ENCODE data around the gene COL25A1. TPM values are rescaled to one million over a fixed set of nuclear protein-coding genes. Genes with fewer than 3 reads are reported as not detected.

COL25A1 gene
- total RNA-seq, 1 donor from 2014 or later = 0.73 TPM

DNA sequence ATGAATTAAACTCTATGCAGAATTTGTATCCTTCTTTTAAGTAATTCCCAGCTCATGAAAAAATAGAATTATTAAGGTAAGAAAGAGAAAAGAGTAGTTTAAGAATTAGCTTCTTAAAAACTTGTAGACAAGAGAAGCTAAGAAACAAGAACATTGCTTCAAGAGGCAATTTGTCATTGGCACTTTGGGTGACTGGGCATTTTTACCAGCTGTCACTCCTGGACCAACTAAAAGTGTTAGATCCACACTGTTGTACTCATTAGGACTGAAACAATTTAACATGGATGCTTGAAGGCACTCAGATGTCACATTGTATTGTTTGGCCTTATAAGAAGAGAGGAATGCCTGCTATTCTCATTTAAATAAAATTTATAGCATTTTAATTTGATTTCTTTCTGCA lies 7.4 kb downstream of the COL25A1 start:
- intact Hi-C loops (cut with DNase I) = no loop called here
- DNase-seq (ENCODE audit: missing footprints) = no peak
- ATAC-seq = no peak

GRCh38 chr4:109294468-109295020 lies 7.9 kb downstream of the COL25A1 start:
- ATAC-seq = no peak

GRCh38 chr4:109294006-109294405 lies 8.5 kb downstream of the COL25A1 start:
- no peak for ATAC-seq
- intact Hi-C loops (cut with DNase I) = no loop called here
- no peak for DNase-seq (ENCODE audit: missing footprints)

More at GRCh38 chr4:109294468-109295020, 7.9 kb downstream of the COL25A1 start:
- no peak for DNase-seq (ENCODE audit: missing footprints)
- intact Hi-C loops (cut with DNase I) = no loop called here

DNA sequence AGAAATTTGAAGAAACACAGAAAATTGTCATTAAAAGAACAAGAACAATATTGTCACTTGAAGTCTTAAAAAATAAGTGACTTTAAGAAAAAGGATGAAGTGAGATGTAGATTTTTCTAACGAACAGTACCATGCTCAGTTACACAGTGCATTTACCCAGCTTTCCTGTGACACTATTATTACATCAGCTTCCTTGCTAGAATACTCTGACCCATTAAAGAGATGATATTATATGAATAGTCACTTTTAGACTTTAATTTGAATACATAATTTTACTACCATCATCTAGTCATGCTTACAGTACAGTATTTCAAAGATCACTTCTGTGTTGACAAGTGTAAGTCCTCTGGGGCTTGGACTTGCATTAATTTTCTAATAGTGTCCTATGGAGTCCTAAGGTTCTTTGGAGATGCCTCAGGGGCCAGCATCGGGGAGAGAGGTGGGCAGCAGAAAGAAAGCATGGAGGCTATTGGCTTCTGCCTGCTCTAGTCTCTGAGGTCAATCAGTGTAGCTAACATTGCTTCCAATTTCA lies 10.7 kb downstream of the COL25A1 start:
- intact Hi-C loops (cut with DNase I) = no loop called here
- DNase-seq (ENCODE audit: missing footprints) = no peak
- no peak for ATAC-seq

GRCh38 chr4:109290918-109291317 lies 11.5 kb downstream of the COL25A1 start:
- intact Hi-C loops (cut with DNase I) = no loop called here
- DNase-seq (ENCODE audit: missing footprints) = no peak
- no peak for ATAC-seq

GRCh38 chr4:109278594-109279031 lies 23.8 kb downstream of the COL25A1 start:
- DNase-seq (ENCODE audit: missing footprints) = no peak

DNA sequence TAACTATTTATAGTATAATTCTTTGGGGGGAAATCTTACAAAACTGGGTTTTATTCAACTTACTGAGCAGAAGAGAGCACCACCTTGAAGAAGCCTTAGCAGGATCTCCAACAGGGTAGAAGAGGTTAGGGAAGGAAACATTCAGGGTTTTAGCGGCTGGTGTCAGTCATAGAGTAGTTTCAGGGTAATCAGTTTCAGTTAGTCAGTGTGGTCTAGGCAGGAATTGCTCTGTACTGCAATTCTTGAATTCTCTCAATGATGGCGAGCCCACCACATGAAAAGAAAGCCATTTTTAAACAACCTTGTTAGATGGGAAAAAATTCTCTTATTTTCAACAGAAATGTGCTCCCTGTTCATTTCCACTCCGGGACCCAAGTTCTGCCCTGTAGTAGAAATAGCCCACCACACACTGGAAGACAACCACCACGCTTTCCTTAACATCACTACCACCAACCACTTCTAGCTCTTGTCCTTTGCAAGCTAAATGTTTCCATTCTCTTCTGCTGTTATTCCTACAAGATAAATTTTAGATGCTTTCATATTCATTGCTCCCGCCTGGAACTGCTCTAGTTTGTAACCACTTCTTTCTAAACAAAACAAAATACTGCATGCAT lies 25.9 kb downstream of the COL25A1 start:
- ATAC-seq = no peak
- no peak for DNase-seq (ENCODE audit: missing footprints)
- intact Hi-C loops (cut with DNase I) = no loop called here

More at GRCh38 chr4:109278594-109279031, 23.8 kb downstream of the COL25A1 start:
- intact Hi-C loops (cut with DNase I) = no loop called here
- ATAC-seq = no peak

- intact Hi-C loops (cut with DNase I) = no loop called here
- no peak for ATAC-seq
These were observed 27.3 kb downstream of the COL25A1 start for GRCh38 chr4:109275066-109275745.

DNA sequence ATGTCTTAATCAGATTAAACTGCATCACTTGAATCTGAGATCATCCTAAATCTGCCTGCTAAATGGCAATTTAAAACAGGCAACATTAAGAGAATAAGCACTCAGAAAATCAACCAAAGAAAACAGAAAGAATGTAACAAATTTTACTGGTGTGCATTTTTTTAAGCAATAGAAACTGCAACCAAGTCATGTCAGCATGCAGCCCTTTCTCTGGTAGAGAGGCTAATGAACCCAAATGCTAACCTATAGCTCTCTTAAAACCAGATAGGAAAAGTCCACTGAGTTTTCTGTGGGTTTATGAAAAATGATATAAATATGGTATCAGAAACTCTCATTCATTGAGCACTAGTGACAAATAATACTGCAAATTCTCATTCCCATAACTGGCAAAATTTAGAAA lies 35.6 kb downstream of the COL25A1 start:
- intact Hi-C loops (cut with DNase I) = no loop called here
- DNase-seq (ENCODE audit: missing footprints) = no peak
- ATAC-seq = no peak

More at GRCh38 chr4:109275066-109275745, 27.3 kb downstream of the COL25A1 start:
- DNase-seq (ENCODE audit: missing footprints) = no peak

DNA sequence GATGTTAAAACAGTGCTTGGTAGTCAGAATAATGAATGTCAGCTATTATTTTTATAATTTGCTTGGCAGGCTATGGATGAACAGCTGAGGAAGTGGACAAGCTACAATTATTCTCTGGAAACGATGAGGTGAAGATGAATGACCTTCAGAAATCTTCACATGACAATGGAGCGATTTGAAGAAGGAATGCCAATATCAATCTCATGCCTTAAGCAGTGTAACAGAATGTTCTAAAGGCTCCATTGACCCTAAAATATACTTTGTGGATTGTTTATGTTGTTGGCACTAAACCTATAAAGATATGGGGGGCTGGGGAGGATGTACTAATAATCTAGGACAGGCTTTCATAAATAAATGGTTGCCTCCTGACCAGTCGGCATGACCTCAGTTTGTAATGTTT lies 36.2 kb downstream of the COL25A1 start:
- DNase-seq (ENCODE audit: missing footprints) = no peak
- ATAC-seq = no peak
- intact Hi-C loops (cut with DNase I) = no loop called here

DNA sequence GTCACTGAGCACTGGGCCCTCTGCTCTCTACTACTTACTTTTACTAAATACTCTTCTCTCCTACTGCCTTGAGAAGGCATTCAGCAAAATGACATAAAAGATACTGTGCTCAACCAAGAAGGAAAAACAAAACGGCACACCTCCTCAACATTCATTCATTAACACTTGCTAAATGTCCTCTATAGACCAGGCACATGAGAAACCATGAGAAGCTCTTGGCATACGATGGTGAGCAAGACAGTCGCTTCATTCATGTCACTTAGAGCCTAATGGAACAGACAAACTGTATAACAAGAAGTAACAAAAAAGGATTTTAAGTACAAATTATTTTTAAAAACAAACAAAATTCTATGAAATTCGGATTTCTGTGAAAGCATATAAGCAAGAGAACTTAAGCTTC lies 38.7 kb downstream of the COL25A1 start:
- intact Hi-C loops (cut with DNase I) = no loop called here
- ATAC-seq = no peak
- DNase-seq (ENCODE audit: missing footprints) = no peak

DNA sequence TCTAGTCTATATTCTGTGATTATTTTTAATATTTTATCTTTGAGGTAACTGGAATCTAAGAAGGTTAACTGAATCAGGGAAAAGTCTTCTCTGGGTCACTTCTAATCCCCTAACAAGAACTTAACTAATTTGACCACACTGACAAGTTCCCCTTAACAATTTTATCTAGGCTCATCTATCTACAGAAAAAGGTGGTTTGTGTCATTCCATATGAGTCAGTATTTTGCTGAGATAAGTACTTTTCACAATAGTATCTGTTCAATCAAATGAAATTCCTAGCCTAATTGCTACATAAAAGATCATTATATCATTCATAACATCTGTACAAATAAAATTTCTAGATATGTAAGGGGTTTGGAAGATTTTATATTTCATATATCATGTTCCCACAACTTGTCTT lies 45.6 kb downstream of the COL25A1 start:
- DNase-seq (ENCODE audit: missing footprints) = no peak
- intact Hi-C loops (cut with DNase I) = no loop called here

GRCh38 chr4:109254845-109255244 lies 47.6 kb downstream of the COL25A1 start:
- ATAC-seq (no peak), DNase-seq (ENCODE audit: missing footprints) (no peak)
- intact Hi-C loops (cut with DNase I) = no loop called here

More for the DNA sequence above, 45.6 kb downstream of the COL25A1 start:
- no peak for ATAC-seq

DNA sequence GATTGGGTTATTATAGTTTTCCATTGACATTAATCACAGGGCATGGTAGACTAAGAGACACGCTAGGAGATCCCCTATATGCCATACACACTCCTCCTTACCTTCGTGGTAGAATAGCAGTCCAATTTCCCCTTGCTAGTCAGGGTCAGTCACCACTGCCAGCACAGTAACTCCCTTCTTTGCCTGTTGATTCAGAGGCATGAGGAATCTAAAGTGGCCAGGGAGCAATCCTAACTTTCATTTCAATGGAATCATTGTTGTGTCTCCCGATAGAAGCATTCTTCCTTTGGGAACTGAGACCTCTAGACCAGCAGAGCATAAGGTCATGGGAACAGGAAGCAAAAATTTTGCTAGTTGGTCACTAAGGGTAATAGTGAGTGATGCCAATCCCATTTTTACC lies 51.1 kb downstream of the COL25A1 start:
- ATAC-seq (no peak), DNase-seq (ENCODE audit: missing footprints) (no peak)
- intact Hi-C loops (cut with DNase I) = no loop called here

GRCh38 chr4:109248322-109248900 lies 54.0 kb downstream of the COL25A1 start:
- ATAC-seq (no peak), DNase-seq (ENCODE audit: missing footprints) (no peak)
- intact Hi-C loops (cut with DNase I) = no loop called here

- DNase-seq (ENCODE audit: missing footprints) = no peak
- no peak for ATAC-seq
- intact Hi-C loops (cut with DNase I) = no loop called here
These were observed 58.6 kb downstream of the COL25A1 start for GRCh38 chr4:109243871-109244270.

DNA sequence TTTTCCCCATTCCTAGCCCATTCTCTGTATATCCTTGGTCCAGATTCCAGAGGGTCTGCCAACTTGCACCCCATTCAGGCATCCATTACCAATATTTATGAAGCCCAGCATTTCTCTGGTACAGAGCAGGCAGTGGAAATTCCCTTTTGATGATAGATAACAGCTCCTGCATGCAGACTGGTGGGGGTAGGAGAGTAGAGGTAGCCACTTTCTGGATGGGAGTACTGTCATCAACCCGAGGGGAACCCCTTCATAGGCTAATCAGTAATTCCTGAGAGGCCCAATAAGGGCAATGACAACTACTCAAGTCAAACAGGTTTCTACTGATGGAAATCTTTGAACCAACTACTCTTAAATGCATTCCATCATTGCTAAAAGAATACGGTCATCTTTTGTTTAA lies 63.7 kb downstream of the COL25A1 start:
- no peak for ATAC-seq
- DNase-seq (ENCODE audit: missing footprints) = no peak
- intact Hi-C loops (cut with DNase I) = no loop called here

GRCh38 chr4:109235683-109236082 lies 66.8 kb downstream of the COL25A1 start:
- intact Hi-C loops (cut with DNase I) = no loop called here
- no peak for ATAC-seq
- DNase-seq (ENCODE audit: missing footprints) = no peak

- intact Hi-C loops (cut with DNase I) = no loop called here
- no peak for DNase-seq (ENCODE audit: missing footprints)
- no peak for ATAC-seq
These were observed 67.9 kb downstream of the COL25A1 start for GRCh38 chr4:109234596-109234995.

DNA sequence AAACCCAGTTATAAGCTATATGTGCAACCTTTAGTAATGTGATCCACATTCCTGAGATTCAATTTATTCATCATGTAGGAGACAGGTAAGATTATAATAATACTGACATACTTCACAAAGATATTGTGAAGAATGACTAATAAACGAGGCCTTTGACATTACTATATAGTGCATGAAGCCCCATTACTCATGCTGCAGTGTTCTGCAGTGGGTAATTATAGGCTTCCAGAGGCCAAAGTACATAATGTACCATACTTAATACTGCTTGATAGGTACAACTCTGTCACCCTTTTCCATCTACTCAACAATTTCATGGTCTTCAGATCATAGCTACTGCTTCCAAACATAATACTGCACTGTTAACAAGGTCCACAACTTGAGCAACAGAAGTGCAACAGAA lies 68.9 kb downstream of the COL25A1 start:
- intact Hi-C loops (cut with DNase I) = no loop called here
- DNase-seq (ENCODE audit: missing footprints) (no peak), ATAC-seq (no peak)

Data from Right ventricle myocardium inferior (tissue), 1 donor.